ENCODE data around the gene HOXD12.

The HOXD12 gene

GRCh38 chr2:176133389-176133788, 33.8 kb downstream of the HOXD12 start:
- peak; percentile 57 for DNase-seq

- no peak for DNase-seq
Measured at GRCh38 chr2:176134035-176134434, 34.4 kb downstream of the HOXD12 start.

GRCh38 chr2:176135035-176135440, 35.4 kb downstream of the HOXD12 start:
- DNase-seq = no peak

- peak; percentile 79 for DNase-seq
Measured at GRCh38 chr2:176136374-176137251, 37.0 kb downstream of the HOXD12 start.

- DNase-seq = no peak
Measured at GRCh38 chr2:176137252-176137580, 37.6 kb downstream of the HOXD12 start.

- no peak for DNase-seq
Measured at GRCh38 chr2:176137906-176138305, 38.3 kb downstream of the HOXD12 start.

- no peak for DNase-seq
Measured at GRCh38 chr2:176138526-176138922, 38.9 kb downstream of the HOXD12 start.

GRCh38 chr2:176138923-176139660, 39.5 kb downstream of the HOXD12 start:
- DNase-seq = no peak

- DNase-seq = no peak
Measured at GRCh38 chr2:176139661-176140512, 40.3 kb downstream of the HOXD12 start.

- DNase-seq = peak; percentile 94
Measured at GRCh38 chr2:176140513-176141317, 41.1 kb downstream of the HOXD12 start.

- DNase-seq = no peak
Measured at GRCh38 chr2:176142281-176142680, 42.7 kb downstream of the HOXD12 start.

- DNase-seq = no peak
Measured at GRCh38 chr2:176145085-176145969, 45.7 kb downstream of the HOXD12 start.

- no peak for DNase-seq
Measured at GRCh38 chr2:176146101-176146500, 46.5 kb downstream of the HOXD12 start.

GRCh38 chr2:176146645-176147044, 47.0 kb downstream of the HOXD12 start:
- no peak for DNase-seq

- no peak for DNase-seq
Measured at GRCh38 chr2:176147210-176147799, 47.7 kb downstream of the HOXD12 start.

GRCh38 chr2:176147800-176148496, 48.4 kb downstream of the HOXD12 start:
- peak; percentile 43 for DNase-seq

- DNase-seq = peak; percentile 53
Measured at GRCh38 chr2:176148751-176149421, 49.3 kb downstream of the HOXD12 start.

- DNase-seq = peak; percentile 65
Measured at GRCh38 chr2:176149481-176149938, 49.9 kb downstream of the HOXD12 start.

- peak; percentile 51 for DNase-seq
Measured at GRCh38 chr2:176149939-176150583, 50.5 kb downstream of the HOXD12 start.
